GM12892 (cell line): ENCODE measurements around the gene TICRR.

Experiments used
- POLR2A ChIP-seq: IDR thresholded peaks from 2 replicates; pipeline ENCODE4 v1.6.1; 2011; ENCODE audit warnings: low read depth, low read length, control low read depth
- POLR2AphosphoS5 ChIP-seq: IDR thresholded peaks from 2 replicates; pipeline ENCODE4 v1.6.1; 2011; ENCODE audit warnings: low read depth, low read length, control low read depth
- TAF1 ChIP-seq: IDR thresholded peaks from 2 replicates; pipeline ENCODE4 v1.6.1; 2011; ENCODE audit warnings: low read depth, mild to moderate bottlenecking, control low read depth, low read length, borderline replicate concordance

- TF ChIP-seq POLR2AphosphoS5 = no peak
- TF ChIP-seq POLR2A = no peak
- TF ChIP-seq TAF1 = no peak
Observed at GRCh38 chr15:89554247-89554646, 21.0 kb upstream of the TICRR start.
